Hepatocyte (in vitro differentiated cells): ENCODE results near the gene DPYSL3.

ENCODE experiments used
- CTCF ChIP-seq: fragments of 200-600 bp; sonication (generic); IDR thresholded peaks from 2 replicates; pipeline ENCODE4 v1.5.1; 2016; ENCODE audit warnings: antibody characterized with exemption, mild to moderate bottlenecking; ENCODE audit not compliant: poor library complexity
- EZH2phosphoT487 ChIP-seq: fragments of 200-600 bp; sonication (generic); IDR thresholded peaks from one replicate; pipeline ENCODE4 v1.6.1; 2018; ENCODE audit warnings: antibody characterized with exemption, mild to moderate bottlenecking, low read depth, moderate library complexity; ENCODE audit not compliant: unreplicated experiment, severe bottlenecking

GRCh38 chr5:147384346-147385193 lies 125.3 kb downstream of the DPYSL3 start:
- no peak for TF ChIP-seq CTCF
- TF ChIP-seq EZH2phosphoT487, result no peak
